Measurements from ENCODE around the gene TCEAL6.
"Not testable (repeated sequence)": the region's sequence is repeated elsewhere in the genome, so short reads cannot be mapped to it uniquely, and the experiment has no call there.

Gene TCEAL6

DNA sequence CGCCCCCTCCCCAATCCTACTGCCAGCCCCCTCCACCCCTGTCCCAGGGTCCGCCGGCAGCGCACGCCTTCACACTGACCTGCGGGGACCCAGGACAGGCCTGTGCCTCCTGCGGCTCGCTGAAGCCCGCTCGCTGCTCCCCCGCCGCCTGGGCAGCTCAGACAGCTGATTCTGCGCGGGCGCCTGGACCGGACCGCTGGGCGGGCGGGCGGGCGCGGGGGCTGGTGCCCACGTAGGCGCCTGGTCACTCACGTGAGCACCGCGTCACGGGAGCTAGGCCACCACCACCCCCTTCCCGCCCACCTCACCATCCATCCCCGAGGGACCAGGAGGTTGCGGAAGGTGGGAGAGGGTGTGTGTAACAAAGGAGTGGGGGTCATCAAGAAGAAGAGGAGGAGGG is at the start of gene TCEAL6:
Gene TCEAL6, minus strand, starts transcription at position 208 of the 400 bp plus-strand sequence.
- DNase-seq = not testable (repeated sequence)

DNA sequence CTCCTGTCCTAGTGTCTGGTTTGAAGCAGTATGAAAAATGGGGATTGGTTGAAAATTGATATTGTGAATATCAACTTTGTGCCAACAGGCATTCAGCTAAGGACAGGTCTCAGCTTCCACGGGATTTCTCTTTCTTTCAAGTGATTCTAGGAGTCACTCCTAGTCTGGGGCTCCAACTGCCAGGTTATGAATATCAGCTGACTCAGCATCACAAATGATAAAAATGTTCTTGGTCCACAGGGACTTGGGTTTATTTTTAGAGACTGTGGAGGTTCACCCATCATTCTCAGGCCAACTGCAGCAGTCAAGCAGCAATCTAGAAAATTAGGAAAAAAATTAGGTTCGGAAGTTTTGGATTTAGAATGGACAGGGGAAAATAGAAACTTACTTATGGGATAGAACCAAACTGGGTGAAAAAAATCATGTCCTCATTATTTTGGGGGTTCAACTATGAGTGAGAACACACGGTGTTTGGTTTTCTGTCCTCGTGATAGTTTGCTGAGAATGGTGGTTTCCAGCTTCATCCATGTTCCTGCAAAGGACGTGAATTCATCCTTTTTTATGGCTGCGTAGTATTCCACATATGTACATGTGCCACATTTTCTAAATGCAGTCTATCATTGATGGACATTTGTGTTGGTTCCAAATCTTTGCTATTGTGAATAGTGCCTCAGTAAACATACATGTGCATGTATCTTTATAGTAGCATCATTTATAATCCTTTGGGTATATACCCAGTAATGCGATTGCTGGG is 43.9 kb upstream of the TCEAL6 start:
- DNase-seq = no peak

DNA sequence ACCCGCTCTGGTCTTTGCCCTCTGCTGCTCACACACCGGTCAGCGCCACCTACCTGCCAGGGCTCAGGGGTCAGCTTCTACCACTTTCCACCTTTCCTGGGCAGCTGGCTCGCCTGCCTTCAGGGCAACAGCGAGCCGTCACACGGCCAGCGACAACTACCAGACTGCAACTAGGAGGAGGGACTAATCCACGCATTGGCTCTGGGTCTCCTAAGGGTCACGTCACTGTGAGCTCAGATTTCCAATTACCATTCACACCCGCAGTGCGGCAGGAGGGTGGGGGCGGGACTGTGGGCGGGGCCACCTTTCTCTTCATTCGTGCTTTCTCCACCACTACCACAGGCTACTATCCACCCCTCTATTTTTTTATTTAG is 13.5 kb upstream of the TCEAL6 start, which contains the start of gene BEX5:
Gene BEX5, minus strand, starts transcription at position 172 of the 374 bp plus-strand sequence. CDS start 1,712 bp downstream, outside the sequence.
- DNase-seq = peak; percentile 78

DNA sequence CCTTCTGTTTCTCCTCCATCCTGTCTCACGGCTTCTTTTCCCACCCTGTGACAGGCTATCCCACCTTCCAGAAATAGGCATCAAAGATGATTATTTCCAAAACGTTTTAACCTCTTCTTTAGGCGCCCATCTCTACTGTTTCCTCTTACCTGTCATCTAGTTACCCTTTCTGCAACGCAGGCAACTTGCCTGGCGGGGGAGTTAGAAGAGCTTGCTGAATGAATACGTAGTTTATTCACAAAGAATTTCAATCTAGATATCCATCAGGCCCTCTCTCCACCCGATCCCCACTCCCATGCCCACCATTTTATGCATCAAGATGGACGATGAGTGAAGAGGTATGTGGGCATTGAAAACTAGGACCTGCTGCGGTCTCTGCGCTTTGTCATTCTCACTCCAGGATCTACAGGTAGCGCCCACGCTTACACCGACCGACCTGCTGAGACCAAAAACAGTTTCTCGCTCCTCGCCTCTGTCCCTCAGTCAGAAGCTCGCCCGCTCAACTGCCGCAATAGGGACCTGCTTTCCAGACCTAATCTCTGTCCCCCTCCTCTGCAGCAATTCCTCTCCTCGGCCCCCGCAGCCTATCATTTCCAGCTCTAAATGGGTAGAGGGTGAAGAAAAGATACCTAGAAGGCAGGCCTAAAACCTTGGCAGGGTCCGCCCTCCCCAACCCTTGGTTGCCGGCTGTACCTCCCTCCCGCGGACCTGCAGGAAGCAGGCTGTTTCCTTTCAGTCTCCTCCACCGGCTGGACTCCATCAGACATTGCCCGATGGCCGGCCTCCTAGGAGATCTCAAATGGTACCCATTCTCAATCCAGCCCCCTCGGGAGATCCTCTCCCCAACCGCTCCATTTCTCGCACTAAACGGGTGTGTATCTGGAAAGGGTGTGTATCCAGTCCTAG is 12.9 kb upstream of the TCEAL6 start:
- peak; percentile 1 for DNase-seq

DNA sequence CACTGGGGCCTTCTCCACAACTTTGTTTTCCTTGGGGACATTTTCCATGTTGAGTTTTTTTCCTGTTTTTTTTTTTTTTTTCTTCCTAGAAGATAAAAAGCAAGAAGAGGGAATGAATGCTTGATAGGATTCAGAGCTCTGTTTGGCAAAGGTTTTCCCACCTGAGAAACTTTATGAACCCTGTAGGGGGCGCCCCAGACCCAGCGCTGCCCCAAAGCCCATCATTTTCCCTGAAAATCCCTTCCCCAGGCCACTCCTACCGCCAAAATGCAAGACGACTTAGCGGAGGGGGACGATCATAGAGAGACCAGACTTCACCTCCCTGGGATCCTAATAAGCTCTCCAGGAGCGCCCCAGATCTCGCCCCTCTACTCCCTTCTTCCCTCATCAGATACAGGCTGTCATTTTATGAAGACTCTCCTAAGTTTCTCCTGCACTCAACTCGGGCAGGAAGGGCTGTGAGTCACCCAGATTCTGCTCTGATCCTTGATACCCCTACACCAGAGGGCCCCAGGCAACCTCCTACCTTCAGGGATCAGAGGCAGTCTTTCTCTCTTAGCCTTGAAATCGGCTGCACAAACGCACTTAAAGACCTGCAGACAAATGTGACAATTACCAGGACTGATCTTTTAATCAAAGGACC is 12.1 kb upstream of the TCEAL6 start:
- DNase-seq = peak; percentile 24

DNA sequence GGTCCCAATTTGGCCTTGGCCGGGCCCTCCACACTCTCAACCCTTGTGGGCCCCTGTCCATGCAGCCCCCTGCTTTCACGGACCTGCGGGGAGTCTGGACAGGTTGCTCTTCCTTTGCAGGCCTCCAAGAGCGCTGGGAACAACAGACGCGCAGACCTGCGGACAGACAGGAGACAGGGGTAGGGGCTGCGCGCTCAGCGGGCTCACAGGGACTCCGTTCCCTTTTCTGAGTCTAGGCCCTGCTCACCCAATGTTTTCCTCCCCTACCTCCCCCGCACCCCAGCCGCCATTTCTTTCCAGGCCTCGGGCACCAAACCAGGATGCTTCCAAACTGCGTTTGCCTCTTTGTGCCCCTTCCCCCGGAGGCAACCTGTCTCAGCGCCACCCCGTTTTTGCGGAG is 650 bp downstream of the TCEAL6 start:
- DNase-seq = not testable (repeated sequence)

DNA sequence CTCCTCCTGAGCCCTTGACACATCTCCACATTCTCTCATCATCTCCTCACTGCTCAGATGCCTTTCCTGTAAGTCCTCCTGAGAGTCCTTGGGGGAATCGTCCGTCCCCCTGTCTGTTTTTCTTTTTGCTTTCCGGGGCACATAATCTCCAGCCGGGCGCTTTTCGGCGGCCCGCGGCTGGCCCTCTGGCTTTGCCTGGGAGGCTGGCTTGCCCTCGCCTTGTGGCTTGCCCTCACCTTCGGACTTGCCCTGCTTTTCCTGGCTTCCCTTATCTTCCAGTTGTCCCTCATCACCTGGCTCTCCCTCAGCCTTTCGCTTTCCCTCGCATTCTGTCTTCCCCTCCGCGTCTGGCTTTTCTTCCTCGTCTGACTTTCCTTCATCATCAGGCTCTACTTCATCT is 1.4 kb downstream of the TCEAL6 start:
- not testable (repeated sequence) for DNase-seq

DNA sequence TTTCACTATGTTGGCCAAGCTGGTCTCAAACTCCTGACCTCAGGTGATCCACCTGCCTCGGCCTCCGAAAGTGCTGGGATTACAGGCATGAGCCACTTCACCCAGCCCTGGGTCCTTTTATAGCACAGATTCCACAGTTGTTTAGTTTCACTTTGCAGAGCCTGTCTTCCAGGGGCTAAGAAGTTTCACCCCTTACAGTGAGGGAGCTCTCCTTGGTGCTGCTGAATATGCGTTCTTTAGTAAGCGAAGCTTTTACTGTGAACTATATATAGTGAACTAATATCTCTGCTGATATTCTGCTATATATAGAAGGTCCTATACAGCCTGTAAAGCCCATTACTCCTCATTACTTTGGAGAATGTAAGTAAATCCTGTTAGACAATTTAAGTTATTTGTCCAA is 4.2 kb downstream of the TCEAL6 start:
- DNase-seq = no peak

DNA sequence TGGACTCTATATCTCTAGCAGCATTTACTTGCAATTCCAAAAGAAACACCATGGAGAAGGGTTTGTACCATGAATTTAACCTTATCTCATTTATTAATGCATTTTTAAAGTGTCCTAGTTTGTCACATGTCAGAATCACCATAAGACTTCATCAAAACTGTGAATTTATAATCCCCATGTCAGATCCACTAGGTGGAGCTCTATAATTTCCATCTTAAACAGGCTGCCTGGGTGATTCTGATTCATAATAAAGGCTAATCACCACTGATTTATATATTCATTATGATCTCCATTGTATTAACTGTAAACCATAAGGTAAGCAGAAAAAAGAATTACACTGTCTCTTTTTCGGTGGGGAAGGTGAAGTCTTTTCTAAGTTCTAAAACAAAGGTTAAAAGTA is 12.8 kb downstream of the TCEAL6 start:
- DNase-seq = no peak

DNA sequence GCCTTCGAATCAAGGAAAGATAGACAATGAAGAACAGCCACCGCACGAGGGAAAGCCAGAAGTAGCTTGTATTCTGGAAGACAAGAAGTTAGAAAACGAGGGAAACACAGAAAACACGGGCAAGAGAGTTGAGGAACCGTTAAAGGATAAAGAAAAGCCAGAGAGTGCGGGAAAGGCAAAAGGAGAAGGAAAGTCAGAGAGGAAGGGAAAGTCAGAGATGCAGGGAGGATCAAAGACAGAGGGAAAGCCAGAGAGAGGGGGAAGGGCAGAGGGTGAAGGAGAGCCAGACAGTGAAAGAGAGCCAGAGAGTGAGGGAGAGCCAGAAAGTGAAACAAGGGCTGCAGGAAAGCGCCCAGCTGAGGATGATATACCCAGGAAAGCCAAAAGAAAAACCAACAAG is 15.4 kb downstream of the TCEAL6 start:
- DNase-seq = no peak

DNA sequence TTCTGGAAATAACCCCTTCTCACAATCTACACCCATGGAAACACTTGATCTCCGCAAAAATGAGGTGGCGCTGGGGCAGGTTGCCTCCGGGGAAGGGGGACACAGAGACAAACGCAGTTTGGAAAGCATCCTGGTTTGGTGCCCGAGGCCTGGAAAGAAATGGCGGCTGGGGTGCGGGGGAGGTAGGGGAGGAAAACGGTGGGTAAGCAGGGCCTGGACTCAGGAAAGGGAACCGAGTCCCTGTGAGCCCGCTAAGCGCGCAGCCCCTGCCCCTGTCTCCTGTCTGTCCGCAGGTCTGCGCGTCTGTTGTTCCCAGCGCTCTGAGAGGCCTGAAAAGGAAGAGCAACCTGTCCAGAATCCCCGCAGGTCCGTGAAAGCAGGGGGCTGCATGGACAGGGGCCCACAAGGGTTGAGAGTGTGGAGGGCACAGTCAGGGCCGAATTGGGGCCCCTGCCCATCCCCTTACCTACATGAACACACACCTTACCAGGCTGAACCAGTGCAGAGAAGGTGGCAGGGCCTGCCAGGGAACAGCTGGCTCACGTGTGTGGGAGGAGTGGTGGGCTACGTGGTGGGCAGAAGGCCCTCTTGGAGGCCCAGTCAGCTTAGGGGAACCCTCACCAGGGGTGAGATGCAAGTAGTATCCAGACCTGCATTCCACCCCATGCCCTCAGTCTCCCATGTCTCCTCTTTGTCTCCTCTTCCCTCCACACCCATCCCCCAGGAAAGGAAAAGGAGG is 16.0 kb downstream of the TCEAL6 start:
- DNase-seq = not testable (repeated sequence)

DNA sequence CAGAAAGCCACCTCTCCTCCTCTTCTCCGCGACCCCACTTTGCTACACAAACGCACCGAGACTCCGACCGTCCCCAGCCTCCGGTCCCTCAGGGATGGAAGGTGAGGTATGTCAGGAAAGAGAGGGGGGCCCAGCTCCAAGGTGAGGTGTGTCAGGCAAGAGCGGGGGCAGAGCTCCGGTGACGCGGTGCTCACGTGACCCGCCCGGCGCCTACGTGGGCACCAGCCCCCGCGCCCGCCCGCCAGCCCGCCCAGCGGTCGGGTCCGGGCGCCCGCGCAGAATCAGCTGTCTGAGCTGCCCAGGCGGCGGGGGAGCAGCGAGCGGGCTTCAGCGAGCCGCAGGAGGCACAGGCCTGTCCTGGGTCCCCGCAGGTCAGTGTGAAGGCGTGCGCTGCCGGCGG is 16.8 kb downstream of the TCEAL6 start, which contains the start of gene TCEAL2:
Gene TCEAL2, plus strand, starts transcription at position 244 of the 400 bp plus-strand sequence. CDS start 1,152 bp downstream, outside the sequence.
- DNase-seq = peak; percentile 35

DNA sequence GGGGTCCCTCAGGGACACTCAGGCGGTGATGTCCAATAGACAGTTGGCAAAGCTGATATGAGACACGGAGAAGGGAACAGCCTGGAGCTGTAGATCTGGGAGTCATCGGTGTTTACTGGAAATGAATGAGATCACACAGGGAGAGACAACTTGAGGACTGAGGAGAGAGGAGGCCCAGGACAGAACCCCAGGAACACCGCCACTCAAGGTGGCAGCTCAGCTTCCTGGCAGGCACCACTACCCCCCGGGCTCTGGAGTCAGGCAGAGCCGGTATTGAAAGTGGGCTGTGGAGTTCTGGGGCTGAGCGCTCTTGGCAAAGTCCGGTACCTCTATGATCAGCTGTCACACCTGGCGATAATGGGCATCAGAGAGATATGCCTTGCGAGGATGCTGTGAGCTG is 17.3 kb downstream of the TCEAL6 start:
- not testable (repeated sequence) for DNase-seq

DNA sequence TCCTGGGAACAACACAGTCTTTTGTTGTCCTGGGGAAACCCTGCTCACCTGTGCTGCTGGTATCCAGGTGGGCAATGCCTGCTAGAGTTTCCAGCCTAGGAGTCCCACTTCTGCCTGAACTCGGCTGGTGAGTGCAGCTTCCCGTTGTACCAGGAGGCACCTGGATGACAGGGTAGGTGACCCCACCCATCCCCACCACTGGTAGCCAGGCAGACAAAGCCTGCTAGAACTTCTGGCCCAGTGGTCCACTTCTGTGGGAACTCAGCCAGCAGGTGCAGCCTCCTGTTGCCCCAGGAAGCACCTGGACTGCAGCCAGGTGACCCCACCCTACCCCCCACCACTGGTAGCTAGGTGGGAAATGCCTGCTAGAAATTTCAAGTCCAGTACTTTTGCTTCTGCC is 26.5 kb downstream of the TCEAL6 start:
- DNase-seq = no peak

DNA sequence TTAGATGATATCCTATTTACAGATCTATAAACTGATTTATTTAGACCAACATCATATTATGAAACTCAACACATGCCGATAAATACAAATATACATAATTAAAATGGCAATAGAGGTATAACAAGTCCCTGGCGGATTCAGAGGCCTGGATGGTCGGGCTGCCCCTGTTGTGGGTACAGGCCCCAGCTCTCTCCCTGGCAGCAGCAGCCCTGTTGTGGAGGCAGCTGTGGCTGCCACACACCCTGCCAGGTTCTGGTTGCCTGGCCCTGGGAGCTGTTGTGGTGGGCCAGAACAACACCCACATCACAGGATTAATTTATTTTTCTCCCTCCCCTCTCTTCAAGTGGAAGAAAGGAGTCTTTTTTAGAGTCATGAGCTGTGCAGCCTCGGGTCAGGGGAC is 28.9 kb downstream of the TCEAL6 start:
- no peak for DNase-seq

All from NCI-H2107 (cell line).